ENCODE results near the gene PA2G4. TPM values are rescaled to one million over a fixed set of nuclear protein-coding genes. Genes with fewer than 3 reads are reported as not detected.

The PA2G4 gene
- 132 and 137 TPM in 2 replicates for total RNA-seq (2013; cell fraction: nucleolus; rRNA removed)
- total RNA-seq (2014; rRNA removed) (355 and 400 TPM in 2 replicates), total RNA-seq (2014; rRNA removed; fragmentation: Illumina TruSeq; extraction: Trizol) (410 and 430 TPM in 2 replicates), total RNA-seq (2021) (277 and 280 TPM in 2 replicates), polyA plus RNA-seq (2011; rRNA removed) (468 and 540 TPM in 2 replicates), polyA plus RNA-seq (2014; fragmentation: Illumina TruSeq; extraction: Trizol) (491 and 563 TPM in 2 replicates), polyA plus RNA-seq (2014; fragmentation: Nextera tagmentation; extraction: Ambion mirVana) (100 to 1,000 TPM; 148 to 215 TPM), polyA plus RNA-seq (2014; rRNA removed) (383 and 415 TPM in 2 replicates), polyA plus RNA-seq (2016; fragmentation: Nextera tagmentation; extraction: Ambion mirVana) (100 to 1,000 TPM; 498 to 514 TPM), polyA minus RNA-seq (2011; rRNA and poly(A)+ RNA removed) (158 and 227 TPM in 2 replicates), Bru-seq, nascent RNA (percentile 87 among the genes with signal in this experiment), BruChase-seq, experiment 1, labeled RNA remaining after a 6-hour chase (percentile 99 among the genes with signal in this experiment), BruChase-seq, experiment 2, labeled RNA remaining after a 2-hour chase (percentile 97 among the genes with signal in this experiment)
- 129 TPM for polyA plus RNA-seq (2011; ENCODE audit: low read depth)
- polyA plus RNA-seq (2011; cell fraction: cytosol; rRNA removed): 237 and 291 TPM in 2 replicates
- 259 and 303 TPM in 2 replicates for polyA plus RNA-seq (2011; cell fraction: nucleus; rRNA removed)
- polyA plus RNA-seq (2012): 171 and 173 TPM in 2 replicates
- polyA minus RNA-seq (2011; cell fraction: cytosol; rRNA and poly(A)+ RNA removed): 72.6 and 96.4 TPM in 2 replicates
- polyA minus RNA-seq (2011; cell fraction: nucleus; rRNA and poly(A)+ RNA removed): 54.6 and 85.4 TPM in 2 replicates
- long read RNA-seq, experiment 1, transcript PA2G4-201 (13 exons, 2,577 nt): major isoform, 195 of 409 reads
- long read RNA-seq, experiment 1, partial matches to known transcripts: 191 of 409 reads
- long read RNA-seq, experiment 1, other reads (novel, unspliced or antisense): 23 of 409 reads
- long read RNA-seq, experiment 2, transcript PA2G4-201 (13 exons, 2,577 nt): major isoform, 129 of 954 reads
- long read RNA-seq, experiment 2, partial matches to known transcripts: 789 of 954 reads
- long read RNA-seq, experiment 2, other reads (novel, unspliced or antisense): 36 of 954 reads

GRCh38 chr12:56104109-56104814 is at the start of gene PA2G4:
Gene PA2G4 (plus strand): TSS chr12:56104559. CDS start chr12:56104738, 179 bp downstream.
- Histone ChIP-seq H3K9me3 (replicated peaks; ENCODE audit: control insufficient read depth, insufficient read depth, low read length) (no peaks in the 10 kb centered on the region), H3K36me3 (ENCODE audit: control insufficient read depth in 2 of 2, insufficient read depth in 2 of 2, low read length in 1 of 2) (peaks cover 3 to 21% of the 10 kb centered on the region in 2 experiments), H4K20me1 (ENCODE audit: control insufficient read depth, insufficient read depth) (no peaks in the 10 kb centered on the region), H3K4me1 (ENCODE audit: control insufficient read depth, insufficient read depth, low read length) (peaks cover 3% of the 10 kb centered on the region; the same call in 1 of the 2 replicates), H2AFZ (ENCODE audit: control insufficient read depth, low read depth, low read length) (peak within 1 kb of the TSS; percentile 95), H3K4me2 (ENCODE audit: control insufficient read depth, insufficient read depth) (peak within 1 kb of the TSS; percentile 91), H3K79me2 (ENCODE audit: control insufficient read depth, insufficient read depth, low read length) (peaks cover 36% of the 10 kb centered on the region), H3K9ac (ENCODE audit: control insufficient read depth, insufficient read depth, low read length) (peak within 1 kb of the TSS; percentile 95), H3K27ac (ENCODE audit: control insufficient read depth, insufficient read depth) (peak within 1 kb of the TSS; percentile 86), H3K27me3 (replicated peaks in 1 of 2; ENCODE audit: control insufficient read depth in 2 of 2, insufficient read depth in 2 of 2, low read length in 1 of 2) (no peaks in the 10 kb centered on the region; a peak in 1 of 4 replicates), H3K4me3 (peak within 1 kb of the TSS; percentile 97)
- intact Hi-C loops (cut with micrococcal nuclease; ENCODE audit: unreplicated experiment): loop anchor here (1.0 to 5.0 kb wide), 4 partner anchors 12 to 365 kb away; partner anchors contain the start of genes DNAJC14 and RPL41
- BruUV-seq (replicated peaks): no TSS peak
- ChIA-PET RAD21 (ENCODE audit: unreplicated experiment) (interaction anchor here (0.8 to 3.5 kb wide), 14 partner anchors 14 to 366 kb away, joined by 3 to 30 read pairs (median 4); partner anchors contain the start of genes CNPY2, RAB5B, RNF41 and RPL41), CTCF (interaction anchor here (0.5 to 4.0 kb wide), 22 partner anchors 9 to 1016 kb away, joined by 3 to 25 read pairs (median 6); partner anchors contain the start of genes BLOC1S1, ESYT1, ORMDL2 and PYM1), POLR2A (interaction anchor here (0.6 to 6.3 kb wide), 22 partner anchors 13 to 377 kb away, joined by 3 to 95 read pairs (median 4); partner anchors contain the start of genes CD63, MYL6, MYL6B and ORMDL2), SMC1A (ENCODE audit: uncharacterized antibody, unreplicated experiment) (interaction anchor here (0.9 to 2.8 kb wide), 10 partner anchors 11 to 366 kb away, joined by 3 to 26 read pairs (median 4); partner anchors contain the start of genes ESYT1, RPL41, SMARCC2 and ZC3H10)
- in situ Hi-C loops (cut with MboI): loop anchor here (5.0 kb wide), 1 partner anchor 57 kb away; no protein-coding TSS in a partner anchor
- under 1% methylated on average over 52 of the region's 60 CpGs for WGBS (ENCODE audit: insufficient coverage, insufficient replicate concordance, low lambda C conversion rate, missing lambda C conversion rate)
- FAIRE-seq: peak; percentile 89
- peak; percentile 97 for DNase-seq (ENCODE audit: low read depth, low spot score)
- ATAC-seq: peak; percentile 97
- peak; percentile 92 for TF ChIP-seq NR2C1 (IDR thresholded peaks at IDR 0.05)
- no peak for TF ChIP-seq CBX5 (IDR thresholded peaks at IDR 0.05; ENCODE audit: low read depth)
- TF ChIP-seq MYB (IDR thresholded peaks at IDR 0.05; ENCODE audit: borderline replicate concordance, low read depth, low read length): 0 out of 2 replicates have a peak, but pooled peaks have one; percentile 40
- TF ChIP-seq WRNIP1 (IDR thresholded peaks at IDR 0.05; ENCODE audit: borderline replicate concordance, low read depth, low read length): no peak
- no peak for TF ChIP-seq SMARCA5 (IDR thresholded peaks at IDR 0.05)
- peak; percentile 93 for TF ChIP-seq CHD2 (IDR thresholded peaks at IDR 0.05; ENCODE audit: borderline replicate concordance, low read depth, low read length)
- peak; percentile 71 for TF ChIP-seq GABPA (IDR thresholded peaks at IDR 0.05; ENCODE audit: low read depth)
- TF ChIP-seq, protein P1, sequence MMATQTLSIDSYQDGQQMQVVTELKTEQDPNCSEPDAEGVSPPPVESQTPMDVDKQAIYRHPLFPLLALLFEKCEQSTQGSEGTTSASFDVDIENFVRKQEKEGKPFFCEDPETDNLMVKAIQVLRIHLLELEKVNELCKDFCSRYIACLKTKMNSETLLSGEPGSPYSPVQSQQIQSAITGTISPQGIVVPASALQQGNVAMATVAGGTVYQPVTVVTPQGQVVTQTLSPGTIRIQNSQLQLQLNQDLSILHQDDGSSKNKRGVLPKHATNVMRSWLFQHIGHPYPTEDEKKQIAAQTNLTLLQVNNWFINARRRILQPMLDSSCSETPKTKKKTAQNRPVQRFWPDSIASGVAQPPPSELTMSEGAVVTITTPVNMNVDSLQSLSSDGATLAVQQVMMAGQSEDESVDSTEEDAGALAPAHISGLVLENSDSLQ (IDR thresholded peaks at IDR 0.05): peak; percentile 5; the same call in 1 of the 2 replicates
- TF ChIP-seq YBX1 (IDR thresholded peaks at IDR 0.05): no peak
- peak; percentile 80 for TF ChIP-seq MAX (IDR thresholded peaks at IDR 0.05; ENCODE audit: low read depth, low read length)
- peak; percentile 54 to 80; a peak in 3 of 4 replicates for TF ChIP-seq BHLHE40 (IDR thresholded peaks at IDR 0.05; ENCODE audit: borderline replicate concordance in 1 of 2, low read depth in 2 of 2, low read length in 1 of 2)
- no peak for TF ChIP-seq ZNF24 (IDR thresholded peaks at IDR 0.05)
- no peak for TF ChIP-seq HDAC2 (IDR thresholded peaks at IDR 0.05)
- TF ChIP-seq IKZF1 (conservative IDR thresholded peaks at IDR 0.05): peak; percentile 100
- peak; percentile 56; the same call in 1 of the 2 replicates for TF ChIP-seq MLLT1 (IDR thresholded peaks at IDR 0.05)
- TF ChIP-seq FOXK2 (IDR thresholded peaks at IDR 0.05): no peak; the same call in 1 of the 2 replicates
